ENCODE results near the gene BACE2.

DNA sequence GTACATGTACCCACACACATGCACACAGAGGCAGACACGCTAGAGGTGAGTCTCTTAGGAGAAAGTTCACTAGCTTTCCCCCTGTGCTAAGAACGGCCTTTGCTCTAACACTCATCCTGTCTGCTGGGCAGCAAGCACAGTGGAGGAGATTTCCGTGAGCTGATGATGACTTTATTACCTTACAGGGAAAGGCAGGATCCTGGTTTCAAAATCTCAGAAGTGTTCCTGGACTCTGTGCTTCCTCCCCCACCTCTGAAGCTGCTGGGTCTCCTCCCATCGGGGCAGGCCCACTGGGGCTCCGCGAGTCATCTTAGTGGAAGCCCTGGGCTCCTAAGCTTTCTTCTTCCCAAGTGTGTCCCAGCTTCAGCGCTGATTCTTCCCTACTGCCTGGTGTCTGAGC is 151.3 kb downstream of the BACE2 start:
- TF ChIP-seq POLR2A (IDR thresholded peaks at IDR 0.05; ENCODE audit: low read depth, low read length) (no peak), RFX5 (IDR thresholded peaks at IDR 0.05; ENCODE audit: low read depth, low read length) (no peak)
- TF ChIP-seq, protein P1, sequence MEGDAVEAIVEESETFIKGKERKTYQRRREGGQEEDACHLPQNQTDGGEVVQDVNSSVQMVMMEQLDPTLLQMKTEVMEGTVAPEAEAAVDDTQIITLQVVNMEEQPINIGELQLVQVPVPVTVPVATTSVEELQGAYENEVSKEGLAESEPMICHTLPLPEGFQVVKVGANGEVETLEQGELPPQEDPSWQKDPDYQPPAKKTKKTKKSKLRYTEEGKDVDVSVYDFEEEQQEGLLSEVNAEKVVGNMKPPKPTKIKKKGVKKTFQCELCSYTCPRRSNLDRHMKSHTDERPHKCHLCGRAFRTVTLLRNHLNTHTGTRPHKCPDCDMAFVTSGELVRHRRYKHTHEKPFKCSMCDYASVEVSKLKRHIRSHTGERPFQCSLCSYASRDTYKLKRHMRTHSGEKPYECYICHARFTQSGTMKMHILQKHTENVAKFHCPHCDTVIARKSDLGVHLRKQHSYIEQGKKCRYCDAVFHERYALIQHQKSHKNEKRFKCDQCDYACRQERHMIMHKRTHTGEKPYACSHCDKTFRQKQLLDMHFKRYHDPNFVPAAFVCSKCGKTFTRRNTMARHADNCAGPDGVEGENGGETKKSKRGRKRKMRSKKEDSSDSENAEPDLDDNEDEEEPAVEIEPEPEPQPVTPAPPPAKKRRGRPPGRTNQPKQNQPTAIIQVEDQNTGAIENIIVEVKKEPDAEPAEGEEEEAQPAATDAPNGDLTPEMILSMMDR (conservative IDR thresholded peaks at IDR 0.05; ENCODE audit: low read depth, low read length): no peak

Measured in IMR-90 (cell line).